HL-60 (cell line): Measurements from ENCODE around the gene RAPGEF2.
"Not testable (repeated sequence)": the region's sequence is repeated elsewhere in the genome, so short reads cannot be mapped to it uniquely, and the experiment has no call there.

Source experiments
- DNase-seq, 2 experiments: peaks; one replicate each; pipeline ENCODE4 v3.0.0-alpha.2; 2010 to 2020; ENCODE audit warnings: low read depth in 1 of 2, low spot score in 1 of 2
- H3K27ac ChIP-seq: fragments of 250-450 bp; sonication (Bioruptor Pico); replicated peaks from 2 replicates; pipeline ENCODE4 v1.5.1; 2020; ENCODE audit warnings: mild to moderate bottlenecking, moderate library complexity
- H3K27me3 ChIP-seq: fragments of 250-450 bp; sonication (Bioruptor Pico); 2 replicates; pipeline ENCODE4 v1.5.1; 2021; ENCODE audit warnings: mild to moderate bottlenecking, moderate library complexity; ENCODE audit not compliant: insufficient read depth, poor library complexity, severe bottlenecking
- H3K4me3 ChIP-seq: replicated peaks from 2 replicates; pipeline ENCODE4 v1.5.1; 2011; ENCODE audit warnings: mild to moderate bottlenecking, control low read depth, low read length; ENCODE audit not compliant: insufficient read depth
- GABPA ChIP-seq: IDR thresholded peaks from 2 replicates; pipeline ENCODE4 v1.6.1; 2012; ENCODE audit warnings: low read depth
- POLR2AphosphoS5 ChIP-seq: IDR thresholded peaks from 2 replicates; pipeline ENCODE4 v1.6.1; 2012; ENCODE audit warnings: low read depth
- SPI1 ChIP-seq: IDR thresholded peaks from 2 replicates; pipeline ENCODE4 v1.6.1; 2012; ENCODE audit warnings: low read depth, mild to moderate bottlenecking, borderline replicate concordance
- TF ChIP-seq, protein P1 (sequence below): IDR thresholded peaks from 2 replicates; pipeline ENCODE4 v1.6.1; 2012; ENCODE audit warnings: low read depth; ENCODE audit not compliant: insufficient replicate concordance
- TF ChIP-seq, protein P2 (sequence below): IDR thresholded peaks from one replicate; pipeline ENCODE4 v1.5.1; 2011; ENCODE audit warnings: low read length, control low read depth, inconsistent platforms; ENCODE audit not compliant: insufficient read depth

RAPGEF2 gene

DNA sequence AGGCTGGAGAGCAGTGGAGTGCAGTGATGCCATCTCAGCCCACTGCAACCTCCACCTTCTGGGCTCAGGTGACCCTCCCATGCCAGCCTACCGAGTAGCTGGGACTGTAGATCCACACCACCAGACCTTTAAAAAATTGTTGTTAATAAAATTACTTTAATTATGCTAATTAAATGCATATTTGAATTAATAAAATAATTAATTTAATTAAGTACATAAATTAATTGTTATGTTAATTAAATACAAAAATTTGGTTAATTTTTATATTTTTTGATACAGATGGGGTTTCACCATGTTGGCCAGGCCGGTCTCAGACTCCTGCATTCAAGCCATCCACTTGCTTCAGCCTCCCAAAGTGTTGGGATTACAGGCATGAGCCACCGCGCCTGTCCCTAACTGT is 12.6 kb upstream of the RAPGEF2 start:
- no peaks in the 10 kb centered on the region for H3K27me3 ChIP-seq
- no peak for TF ChIP-seq POLR2AphosphoS5
- TF ChIP-seq, protein P1, sequence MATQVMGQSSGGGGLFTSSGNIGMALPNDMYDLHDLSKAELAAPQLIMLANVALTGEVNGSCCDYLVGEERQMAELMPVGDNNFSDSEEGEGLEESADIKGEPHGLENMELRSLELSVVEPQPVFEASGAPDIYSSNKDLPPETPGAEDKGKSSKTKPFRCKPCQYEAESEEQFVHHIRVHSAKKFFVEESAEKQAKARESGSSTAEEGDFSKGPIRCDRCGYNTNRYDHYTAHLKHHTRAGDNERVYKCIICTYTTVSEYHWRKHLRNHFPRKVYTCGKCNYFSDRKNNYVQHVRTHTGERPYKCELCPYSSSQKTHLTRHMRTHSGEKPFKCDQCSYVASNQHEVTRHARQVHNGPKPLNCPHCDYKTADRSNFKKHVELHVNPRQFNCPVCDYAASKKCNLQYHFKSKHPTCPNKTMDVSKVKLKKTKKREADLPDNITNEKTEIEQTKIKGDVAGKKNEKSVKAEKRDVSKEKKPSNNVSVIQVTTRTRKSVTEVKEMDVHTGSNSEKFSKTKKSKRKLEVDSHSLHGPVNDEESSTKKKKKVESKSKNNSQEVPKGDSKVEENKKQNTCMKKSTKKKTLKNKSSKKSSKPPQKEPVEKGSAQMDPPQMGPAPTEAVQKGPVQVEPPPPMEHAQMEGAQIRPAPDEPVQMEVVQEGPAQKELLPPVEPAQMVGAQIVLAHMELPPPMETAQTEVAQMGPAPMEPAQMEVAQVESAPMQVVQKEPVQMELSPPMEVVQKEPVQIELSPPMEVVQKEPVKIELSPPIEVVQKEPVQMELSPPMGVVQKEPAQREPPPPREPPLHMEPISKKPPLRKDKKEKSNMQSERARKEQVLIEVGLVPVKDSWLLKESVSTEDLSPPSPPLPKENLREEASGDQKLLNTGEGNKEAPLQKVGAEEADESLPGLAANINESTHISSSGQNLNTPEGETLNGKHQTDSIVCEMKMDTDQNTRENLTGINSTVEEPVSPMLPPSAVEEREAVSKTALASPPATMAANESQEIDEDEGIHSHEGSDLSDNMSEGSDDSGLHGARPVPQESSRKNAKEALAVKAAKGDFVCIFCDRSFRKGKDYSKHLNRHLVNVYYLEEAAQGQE = no peak
- TF ChIP-seq, protein P2, sequence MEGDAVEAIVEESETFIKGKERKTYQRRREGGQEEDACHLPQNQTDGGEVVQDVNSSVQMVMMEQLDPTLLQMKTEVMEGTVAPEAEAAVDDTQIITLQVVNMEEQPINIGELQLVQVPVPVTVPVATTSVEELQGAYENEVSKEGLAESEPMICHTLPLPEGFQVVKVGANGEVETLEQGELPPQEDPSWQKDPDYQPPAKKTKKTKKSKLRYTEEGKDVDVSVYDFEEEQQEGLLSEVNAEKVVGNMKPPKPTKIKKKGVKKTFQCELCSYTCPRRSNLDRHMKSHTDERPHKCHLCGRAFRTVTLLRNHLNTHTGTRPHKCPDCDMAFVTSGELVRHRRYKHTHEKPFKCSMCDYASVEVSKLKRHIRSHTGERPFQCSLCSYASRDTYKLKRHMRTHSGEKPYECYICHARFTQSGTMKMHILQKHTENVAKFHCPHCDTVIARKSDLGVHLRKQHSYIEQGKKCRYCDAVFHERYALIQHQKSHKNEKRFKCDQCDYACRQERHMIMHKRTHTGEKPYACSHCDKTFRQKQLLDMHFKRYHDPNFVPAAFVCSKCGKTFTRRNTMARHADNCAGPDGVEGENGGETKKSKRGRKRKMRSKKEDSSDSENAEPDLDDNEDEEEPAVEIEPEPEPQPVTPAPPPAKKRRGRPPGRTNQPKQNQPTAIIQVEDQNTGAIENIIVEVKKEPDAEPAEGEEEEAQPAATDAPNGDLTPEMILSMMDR = no peak
- no peak overlapping the region for H3K27ac ChIP-seq
- no peak for DNase-seq
- no peak overlapping the region for H3K4me3 ChIP-seq

DNA sequence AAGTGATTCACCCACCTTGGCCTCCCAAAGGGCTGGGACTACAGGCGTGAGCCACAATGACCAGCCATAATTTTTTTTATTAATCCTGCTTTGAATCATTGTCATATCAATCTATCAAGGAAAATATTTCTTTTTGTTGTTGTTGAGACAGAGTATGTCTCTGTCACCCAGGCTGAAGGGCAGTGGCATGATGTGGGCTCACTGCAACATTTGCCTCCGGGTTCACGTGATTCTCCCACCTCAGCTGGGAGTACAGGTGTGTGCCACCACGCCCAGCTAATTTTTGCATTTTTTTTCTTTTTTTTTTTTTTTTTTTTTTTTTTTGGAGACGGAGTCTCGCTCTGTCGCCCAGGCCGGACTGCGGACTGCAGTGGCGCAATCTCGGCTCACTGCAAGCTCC is 8.7 kb upstream of the RAPGEF2 start:
- H3K27me3 ChIP-seq, H3K27ac ChIP-seq, H3K4me3 ChIP-seq, DNase-seq: not testable (repeated sequence)

DNA sequence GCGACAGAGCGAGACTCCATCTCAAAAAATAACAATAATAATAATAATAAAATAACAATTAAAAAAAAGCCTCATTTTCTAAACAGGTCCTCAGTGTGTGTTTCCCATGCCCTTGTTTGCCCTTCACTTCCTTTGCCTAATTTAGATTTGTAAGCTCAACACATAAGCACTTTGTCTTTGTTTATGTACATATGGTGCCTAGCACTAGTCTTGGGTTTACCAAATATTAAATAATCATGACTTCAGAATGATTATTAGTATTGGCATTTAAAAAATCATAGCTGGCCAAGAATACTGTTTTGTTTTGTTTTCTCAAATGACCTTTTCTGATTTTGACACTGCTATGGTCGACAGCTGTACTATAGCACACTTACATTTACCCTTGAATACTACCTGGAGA is 6.4 kb upstream of the RAPGEF2 start:
- no peak overlapping the region for H3K27ac ChIP-seq
- DNase-seq = no peak
- peaks cover 5% of the 10 kb centered on the region for H3K27me3 ChIP-seq
- no peak for TF ChIP-seq GABPA
- TF ChIP-seq, protein P1 = no peak
- TF ChIP-seq SPI1 = no peak
- TF ChIP-seq, protein P2 = no peak
- no peak for TF ChIP-seq POLR2AphosphoS5
- H3K4me3 ChIP-seq = no peak overlapping the region

DNA sequence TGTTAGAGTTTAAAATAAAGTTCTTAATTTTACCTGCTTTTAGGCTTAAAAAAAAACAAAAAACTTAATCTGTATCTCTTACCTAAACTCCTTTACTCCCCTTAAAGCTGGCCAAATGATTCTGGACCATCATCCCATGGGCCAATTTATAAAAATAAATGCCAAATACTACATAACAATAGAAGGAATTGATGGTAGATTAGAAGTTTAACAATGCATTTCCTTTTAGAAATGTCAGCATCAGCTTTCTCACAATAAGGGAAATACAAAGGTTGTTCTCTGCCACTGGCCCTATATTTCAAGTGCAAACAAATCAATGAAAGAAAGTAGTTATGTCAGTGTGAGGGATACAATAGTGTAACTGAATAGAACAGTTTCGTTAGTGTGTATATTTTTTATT is 5.7 kb upstream of the RAPGEF2 start:
- H3K4me3 ChIP-seq = no peak overlapping the region
- DNase-seq = no peak
- H3K27me3 ChIP-seq = peaks cover 5% of the 10 kb centered on the region
- no peak overlapping the region for H3K27ac ChIP-seq
- TF ChIP-seq GABPA (no peak), POLR2AphosphoS5 (no peak), SPI1 (no peak)
- TF ChIP-seq, protein P2 = no peak
